ENCODE results near the gene LZTS2. TPM values are rescaled to one million over a fixed set of nuclear protein-coding genes. Genes with fewer than 3 reads are reported as not detected.

LZTS2 gene
- total RNA-seq, 1 experiment from 2014 or later: 26.2 TPM

DNA sequence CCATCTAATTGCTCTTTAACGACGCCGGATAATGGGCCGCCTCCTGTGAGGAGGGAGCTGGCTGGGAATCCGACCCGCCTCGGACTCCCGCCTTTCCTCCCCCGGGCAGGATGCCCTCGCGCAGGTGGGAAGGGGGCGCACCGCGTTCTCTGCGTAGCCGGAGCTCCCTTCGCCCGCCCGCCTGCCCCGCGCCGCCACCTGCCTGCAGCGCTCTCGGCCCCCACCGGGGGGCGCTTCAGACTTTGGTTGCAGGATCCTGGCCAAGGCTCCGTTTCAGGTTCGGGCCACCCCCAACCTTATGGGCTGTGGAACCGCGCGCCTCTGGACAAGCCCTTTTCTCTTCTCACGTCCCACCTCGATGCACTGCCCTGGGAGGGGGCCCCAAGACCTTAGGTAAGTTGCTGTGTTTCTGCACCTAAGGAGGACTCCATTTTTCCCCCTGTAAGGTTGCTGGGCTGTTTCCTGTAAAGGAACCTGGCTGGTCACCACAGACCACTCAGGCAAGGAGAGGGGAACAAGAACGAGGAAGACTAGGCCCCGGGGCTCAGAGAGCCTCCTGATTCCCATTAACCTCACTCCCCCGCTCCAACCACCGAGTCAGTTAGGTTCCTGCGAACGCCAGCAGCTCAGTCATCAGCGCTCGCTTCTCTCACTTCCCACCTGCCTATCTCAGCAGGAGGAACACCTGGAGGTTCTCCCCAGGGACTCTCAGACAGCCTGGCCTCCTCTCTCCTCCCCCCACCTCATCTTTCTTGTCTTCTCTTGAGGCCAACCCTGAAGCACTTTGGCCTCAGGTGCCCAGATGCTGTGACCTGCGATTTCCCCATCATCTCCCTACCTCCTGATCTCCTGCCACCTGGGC, 50.8 kb downstream of the LZTS2 start:
- DNase-seq (ENCODE audit: low spot score): no peak

DNA sequence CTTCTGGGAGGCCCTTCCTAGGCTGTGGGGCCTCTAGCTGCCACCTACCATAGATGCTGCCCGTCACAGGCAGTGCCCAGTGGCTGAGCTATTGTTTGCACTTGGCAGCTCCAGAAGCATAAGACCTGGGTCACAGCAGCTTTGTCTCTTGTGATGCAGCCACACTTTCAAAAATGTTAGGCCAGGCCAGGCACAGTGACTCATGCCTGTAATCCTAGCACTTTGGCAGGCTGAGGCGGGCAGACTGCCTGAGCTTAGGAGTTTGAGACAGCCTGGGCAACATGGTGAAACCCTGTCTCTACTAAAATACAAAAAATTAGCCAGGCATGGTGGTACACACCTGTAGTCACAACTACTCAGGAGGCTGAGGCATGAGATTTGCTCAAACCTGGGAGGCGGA, 52.7 kb downstream of the LZTS2 start:
- DNase-seq (ENCODE audit: low spot score): peak; percentile 87

DNA sequence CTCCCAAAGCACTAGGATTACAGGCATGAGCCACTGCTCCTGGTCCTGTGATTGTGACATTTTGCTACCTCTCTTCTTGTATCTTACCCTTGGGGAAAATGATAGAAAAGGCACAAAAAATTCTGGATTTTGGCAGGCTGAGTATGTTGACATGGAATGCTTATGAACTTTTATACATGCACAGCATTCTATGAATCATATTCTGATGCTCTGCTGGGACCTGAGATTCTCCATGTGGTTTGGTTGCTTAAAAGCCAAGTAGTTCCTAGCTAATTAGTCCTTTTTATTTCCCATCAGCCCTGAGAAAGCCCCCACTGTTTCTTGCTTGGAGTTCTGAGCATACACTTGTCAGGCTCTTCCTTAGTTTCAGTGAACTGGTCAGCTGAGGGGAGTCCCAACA, 53.9 kb downstream of the LZTS2 start:
- no peak for DNase-seq (ENCODE audit: low spot score)

DNA sequence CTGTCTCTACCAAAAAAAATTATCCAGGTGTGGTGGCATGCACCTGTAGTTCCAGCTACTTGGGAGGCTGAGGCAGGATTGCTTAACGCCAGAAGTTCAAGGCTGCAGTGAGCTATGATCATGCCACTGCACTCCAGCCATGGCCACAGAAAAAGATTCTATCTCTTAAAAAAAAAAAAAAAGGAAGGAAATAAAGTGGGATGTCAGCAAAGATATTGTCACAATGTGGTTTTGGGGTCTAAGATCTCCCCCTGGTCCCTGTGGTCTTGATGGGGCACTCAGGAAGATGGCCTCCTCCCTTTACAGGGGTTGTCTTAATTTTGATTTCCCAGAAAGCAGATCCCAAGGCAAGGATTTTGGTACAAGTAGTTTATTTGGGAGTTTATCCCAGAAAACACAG, 54.7 kb downstream of the LZTS2 start:
- no peak for DNase-seq (ENCODE audit: low spot score)

DNA sequence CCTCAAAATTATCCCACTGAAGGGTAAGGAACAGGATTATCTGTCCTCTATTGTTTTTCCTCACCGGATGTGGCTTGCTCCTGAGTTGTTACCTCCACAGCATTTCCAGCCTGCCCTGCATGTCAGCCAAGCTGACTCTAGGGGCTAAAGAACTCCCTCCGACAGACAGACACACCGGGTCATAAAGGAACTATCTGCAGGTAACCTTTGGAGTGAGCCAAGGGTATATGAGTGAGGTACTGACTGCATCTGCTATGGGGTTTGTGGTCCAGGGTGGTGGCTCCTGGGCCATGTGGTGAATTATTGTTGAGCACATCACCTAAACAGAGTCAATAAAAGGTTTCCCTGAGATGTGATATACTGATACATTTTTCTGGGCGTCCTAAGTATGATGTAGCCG, 55.3 kb downstream of the LZTS2 start:
- DNase-seq (ENCODE audit: low spot score): no peak

DNA sequence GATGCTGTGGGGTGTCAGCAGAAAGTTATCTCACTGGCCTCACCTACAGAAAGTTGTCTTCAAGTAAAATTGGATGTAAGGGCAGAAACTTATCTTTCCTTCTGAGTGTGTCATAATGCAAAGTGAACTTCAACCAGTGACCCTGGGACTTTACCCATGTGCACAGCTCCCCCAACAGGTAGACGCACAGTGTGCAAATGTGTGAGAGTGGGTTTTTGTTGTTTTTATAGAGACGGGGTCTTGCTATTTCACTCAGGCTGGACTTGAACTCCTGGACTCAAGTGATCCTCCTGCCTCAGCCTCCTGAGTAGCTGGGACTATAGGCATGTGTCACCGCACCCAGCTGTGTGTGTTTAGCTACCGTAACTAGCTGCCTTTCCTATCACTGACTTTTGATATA, 55.8 kb downstream of the LZTS2 start:
- DNase-seq (ENCODE audit: low spot score): no peak

DNA sequence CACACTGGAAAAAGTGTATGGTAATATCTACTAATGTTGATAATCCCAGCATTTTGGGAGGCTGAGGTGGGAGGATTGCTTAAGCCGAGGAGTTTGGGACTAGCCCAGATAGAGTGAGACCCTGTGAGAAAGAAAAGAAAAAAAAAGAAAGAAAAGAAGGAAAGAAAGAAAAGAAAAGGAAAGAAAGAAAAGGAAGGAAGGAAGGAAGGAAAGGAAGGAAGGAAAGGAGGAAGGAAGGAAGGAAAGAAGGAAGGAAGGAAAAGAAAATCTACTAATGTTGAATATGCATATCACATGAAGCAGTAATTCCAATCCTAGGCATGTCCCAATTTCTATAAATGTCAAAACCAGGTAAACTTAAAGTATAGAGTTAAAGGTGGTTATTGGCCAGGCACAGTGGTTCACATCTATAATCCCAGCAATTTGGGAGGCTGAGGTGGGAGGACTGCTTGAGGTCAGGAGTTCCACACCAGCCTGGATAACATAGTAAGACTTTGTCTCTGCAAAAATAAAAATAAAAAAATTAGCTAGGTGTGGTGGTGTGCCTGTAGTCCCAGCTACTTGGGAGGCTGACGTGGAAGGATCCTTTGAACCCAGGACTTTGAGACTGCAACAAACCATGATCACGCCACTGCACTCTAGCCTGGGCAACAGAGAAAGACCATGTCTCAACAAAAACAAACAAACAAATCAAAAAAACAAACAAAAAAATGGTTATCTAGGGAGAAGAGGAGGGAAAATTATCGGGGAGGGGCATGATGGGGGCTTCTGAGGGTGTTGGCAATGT, 57.0 kb downstream of the LZTS2 start:
- DNase-seq (ENCODE audit: low spot score): no peak

Other genes starting within 250 kb of the LZTS2 start
- 13.9 and 14.0 TPM in 2 replicates for gene SLF2, start 86.8 kb upstream of the LZTS2 start, total RNA-seq (2014; rRNA removed; shearing (Covaris generic))
- 0.27 and 0.89 TPM in 2 replicates for gene SEMA4G, start 30.3 kb upstream of the LZTS2 start, total RNA-seq (2014; rRNA removed; shearing (Covaris generic))
- gene MRPL43, start 12.3 kb upstream of the LZTS2 start, total RNA-seq (2014; rRNA removed; shearing (Covaris generic)): 94.3 and 105 TPM in 2 replicates
- gene TWNK, start 12.3 kb upstream of the LZTS2 start, total RNA-seq (2014; rRNA removed; shearing (Covaris generic)): 6.7 and 8.0 TPM in 2 replicates
- gene PDZD7, start 31.3 kb downstream of the LZTS2 start, total RNA-seq (2014; rRNA removed; shearing (Covaris generic)): 0.21 and 0.97 TPM in 2 replicates
- gene SFXN3, start 31.4 kb downstream of the LZTS2 start, total RNA-seq (2014; rRNA removed; shearing (Covaris generic)): 35.7 and 35.8 TPM in 2 replicates
- 10.2 and 22.5 TPM in 2 replicates for gene KAZALD1, start 62.2 kb downstream of the LZTS2 start, total RNA-seq (2014; rRNA removed; shearing (Covaris generic))
- gene TLX1, start 131.5 kb downstream of the LZTS2 start, total RNA-seq (2014; rRNA removed; shearing (Covaris generic)): not detected in 2 replicates
- not detected in 2 replicates for gene LBX1, start 229.7 kb downstream of the LZTS2 start, total RNA-seq (2014; rRNA removed; shearing (Covaris generic))